ENCODE data around the gene FBXL15.

GRCh38 chr10:102398172-102399020, 22.2 kb upstream of the FBXL15 start:
- TF ChIP-seq REST (IDR thresholded peaks at IDR 0.05; ENCODE audit: insufficient read depth in 1 of 2, low read depth in 2 of 2, low read length in 2 of 2) (no peak), POLR2AphosphoS5 (IDR thresholded peaks at IDR 0.05; ENCODE audit: low read depth, low read length) (no peak)

Data from PFSK-1 (cell line).